IMR-90 (cell line): ENCODE results near the gene GPAM. TPM values are rescaled to one million over a fixed set of nuclear protein-coding genes. Genes with fewer than 3 reads are reported as not detected.

Experiments used
- ATAC-seq: fragments of 200-7000 bp; cut with Tn5 transposase; 2 replicates; pipeline ENCODE4 v1.9.1; 2020; ENCODE audit warnings: low read depth, mild to moderate bottlenecking, moderate library complexity
- BruUV-seq: library from RNA; stranded (reverse); fragments of 400-500 nt; replicated peaks from 2 replicates; lab custom pipeline; 2021; lab: Mats Ljungman, UMichigan
- CTCF ChIA-PET: fragments of 300-600 bp; formaldehyde crosslinking; extraction: SDS; loops from one replicate; lab custom pipeline; 2021; ENCODE audit warnings: antibody characterized with exemption; lab: Yijun Ruan, JAX
- POLR2A ChIA-PET: fragments of 300-600 bp; sonication (Branson Sonifier 250); formaldehyde crosslinking; loops from one replicate; lab custom pipeline; 2022; ENCODE audit warnings: antibody characterized with exemption; ENCODE audit not compliant: unreplicated experiment; lab: Charles Lee
- DNase-seq: peaks from one replicate; pipeline ENCODE4 v3.0.0; 2013
- H2AFZ ChIP-seq: replicated peaks from 2 replicates; pipeline ENCODE3; 2013; ENCODE audit warnings: low read length, mild to moderate bottlenecking; ENCODE audit not compliant: poor library complexity
- H2AK5ac ChIP-seq: 2 replicates; pipeline ENCODE4 v1.6.1; 2013; ENCODE audit warnings: low read depth, low read length, inconsistent platforms
- H2AK9ac ChIP-seq: replicated peaks from 2 replicates; pipeline ENCODE3; 2013; ENCODE audit warnings: mild to moderate bottlenecking, low read depth, low read length, moderate library complexity; ENCODE audit not compliant: poor library complexity
- H2BK120ac ChIP-seq: 2 replicates; pipeline ENCODE4 v1.6.1; 2013; ENCODE audit warnings: low read depth, low read length, inconsistent platforms
- H2BK15ac ChIP-seq: 3 replicates; pipeline ENCODE4 v1.6.1; 2013; ENCODE audit warnings: low read depth, low read length, inconsistent platforms
- H2BK20ac ChIP-seq: 2 replicates; pipeline ENCODE4 v1.6.1; 2013; ENCODE audit warnings: low read depth, mild to moderate bottlenecking, inconsistent platforms, low read length, moderate library complexity
- H2BK5ac ChIP-seq: 2 replicates; pipeline ENCODE4 v1.6.1; 2013; ENCODE audit warnings: mild to moderate bottlenecking, low read depth, low read length, inconsistent platforms; ENCODE audit not compliant: poor library complexity, severe bottlenecking
- H3K14ac ChIP-seq: replicated peaks from 2 replicates; pipeline ENCODE4 v1.6.1; 2013; ENCODE audit warnings: low read depth, low read length, inconsistent platforms
- H3K18ac ChIP-seq: 2 replicates; pipeline ENCODE4 v1.6.1; 2013; ENCODE audit warnings: low read depth, low read length, control low read depth
- H3K23ac ChIP-seq: 2 replicates; pipeline ENCODE4 v1.6.1; 2013; ENCODE audit warnings: low read depth, low read length, inconsistent platforms
- H3K27ac ChIP-seq: 2 replicates; pipeline ENCODE4 v1.5.1; 2013; ENCODE audit warnings: mild to moderate bottlenecking, control low read depth, low read length; ENCODE audit not compliant: insufficient read depth
- H3K27me3 ChIP-seq: 2 replicates; pipeline ENCODE4 v1.6.1; 2013; ENCODE audit warnings: low read length; ENCODE audit not compliant: control insufficient read depth, insufficient read depth
- H3K36me3 ChIP-seq: 2 replicates; pipeline ENCODE4 v1.6.1; 2013; ENCODE audit warnings: low read length, mixed read lengths; ENCODE audit not compliant: control insufficient read depth, insufficient read depth
- H3K4ac ChIP-seq: 2 replicates; pipeline ENCODE4 v1.6.1; 2013; ENCODE audit warnings: low read depth, low read length, inconsistent platforms
- H3K4me1 ChIP-seq: 2 replicates; pipeline ENCODE4 v1.6.1; 2013; ENCODE audit warnings: low read length, mixed read lengths; ENCODE audit not compliant: control insufficient read depth, insufficient read depth
- H3K4me2 ChIP-seq: 2 replicates; pipeline ENCODE4 v1.6.1; 2013; ENCODE audit warnings: low read depth, mild to moderate bottlenecking, control low read depth, low read length, moderate library complexity
- H3K4me3 ChIP-seq: 2 replicates; pipeline ENCODE4 v1.5.1; 2013; ENCODE audit warnings: low read depth, mild to moderate bottlenecking, control low read depth, low read length, moderate library complexity; ENCODE audit not compliant: insufficient read depth
- H3K56ac ChIP-seq: 2 replicates; pipeline ENCODE4 v1.6.1; 2013; ENCODE audit warnings: low read length, inconsistent platforms; ENCODE audit not compliant: insufficient read depth; ENCODE audit errors: extremely low read depth
- H3K79me1 ChIP-seq, 2 experiments: 2 replicates each; pipeline ENCODE4 v1.6.1; 2013; ENCODE audit warnings: low read length in 2 of 2, inconsistent platforms in 1 of 2, low read depth in 1 of 2
- H3K9ac ChIP-seq: 2 replicates; pipeline ENCODE4 v1.6.1; 2013; ENCODE audit warnings: low read depth, low read length, control low read depth
- H3K9me1 ChIP-seq: 2 replicates; pipeline ENCODE4 v1.6.1; 2013; ENCODE audit warnings: low read length, inconsistent platforms; ENCODE audit not compliant: insufficient read depth
- H3K9me3 ChIP-seq: 2 replicates; pipeline ENCODE4 v1.6.1; 2013; ENCODE audit warnings: low read length; ENCODE audit not compliant: control insufficient read depth, insufficient read depth
- H4K20me1 ChIP-seq: 2 replicates; pipeline ENCODE4 v1.6.1; 2013; ENCODE audit warnings: low read length, inconsistent platforms; ENCODE audit not compliant: insufficient read depth
- H4K5ac ChIP-seq: 2 replicates; pipeline ENCODE4 v1.6.1; 2013; ENCODE audit warnings: mild to moderate bottlenecking, low read depth, low read length, control low read depth
- H4K8ac ChIP-seq, 2 experiments: 2 replicates each; pipeline ENCODE4 v1.6.1; 2013; ENCODE audit warnings: low read depth in 2 of 2, low read length in 2 of 2, control low read depth in 1 of 2, inconsistent platforms in 1 of 2
- H4K91ac ChIP-seq: 2 replicates; pipeline ENCODE4 v1.6.1; 2013; ENCODE audit warnings: low read depth, low read length, inconsistent platforms; ENCODE audit not compliant: insufficient read depth
- USF2 ChIP-seq: fragments of 150-350 bp; IDR thresholded peaks from 2 replicates; pipeline ENCODE4 v1.6.1; 2017; ENCODE audit warnings: mild to moderate bottlenecking, antibody characterized with exemption, low read length, low read depth
- WGBS, 2 experiments: methylation state at CpG; one replicate each; pipeline versions ENCODE4 v1.1.5 to v1.1.7; 2013; ENCODE audit warnings: missing lambda C conversion rate in 2 of 2; ENCODE audit not compliant: insufficient read length in 1 of 2; ENCODE audit errors: extremely low coverage in 2 of 2; 5-methylcytosine and 5-hydroxymethylcytosine counted together
- dilution Hi-C: fragments of 300-500 bp; cut with HindIII; formaldehyde crosslinking; loops from one replicate; pipeline ENCODE4 v1.14.3; 2018; ENCODE audit warnings: low sequenced_read_pairs; ENCODE audit not compliant: unreplicated experiment
- in situ Hi-C: fragments of 300-500 bp; cut with MboI; formaldehyde crosslinking; loops from 3 replicates; pipeline ENCODE4 v1.14.3; 2019; ENCODE audit warnings: low sequenced_read_pairs, inconsistent platforms, mixed read lengths
- intact Hi-C: fragments of 100-400 bp; cut with micrococcal nuclease; formaldehyde crosslinking; loops from 2 replicates; pipeline ENCODE4 v1.10.0; 2022
- polyA plus RNA-seq, 3 experiments: library from polyadenylated mRNA; depleted of rRNA; stranded (reverse); fragments of >200 nt; gene quantifications; 2 replicates each; pipeline ENCODE4 v1.2.3, GENCODE V29; 2012; ENCODE audit warnings: low replicate concordance in 1 of 3
- total RNA-seq: library from RNA; depleted of rRNA; stranded (reverse); fragments of >200 nt; gene quantifications from 2 replicates; pipeline ENCODE4 v1.2.3, GENCODE V29; 2012

GPAM gene
- total and polyA plus RNA-seq, 2 of the 4 experiments (the other 2 are of a cell fraction), result 3.5 to 11.5 TPM

DNA sequence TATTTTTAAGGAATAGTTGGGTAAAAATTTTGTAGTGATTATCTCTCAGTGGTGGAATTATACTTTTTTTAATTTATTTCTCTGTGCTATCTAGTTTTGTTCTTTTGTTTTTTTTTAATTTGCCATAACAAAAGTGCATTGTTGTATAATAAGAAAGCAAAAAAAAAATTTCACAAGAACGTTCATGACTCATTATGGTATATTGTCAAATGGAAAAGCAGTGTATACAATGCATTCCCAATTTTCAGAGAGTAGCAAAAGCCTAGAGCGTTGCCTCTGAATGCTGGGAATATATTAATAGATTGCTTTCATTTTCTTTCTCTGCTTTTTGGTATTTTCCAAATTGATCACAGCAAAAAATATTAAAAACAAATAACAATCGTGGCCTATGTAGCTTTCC, 46.3 kb upstream of the GPAM start:
- H3K23ac ChIP-seq, result no peak overlapping the region
- H3K4me1 ChIP-seq, result no peaks in the 10 kb centered on the region
- no peak for ATAC-seq
- no peak overlapping the region for H2BK15ac ChIP-seq
- no TSS peak for BruUV-seq
- H3K9ac ChIP-seq, result no peak overlapping the region
- no peak overlapping the region for H2AK5ac ChIP-seq
- H2AK9ac ChIP-seq, result no peak overlapping the region
- H3K4ac ChIP-seq, result no peak overlapping the region
- no peak overlapping the region for H3K18ac ChIP-seq
- ChIA-PET POLR2A (no interaction called here), CTCF (no interaction called here)
- no peak overlapping the region for H4K5ac ChIP-seq
- no peak overlapping the region for H3K4me3 ChIP-seq
- H2BK20ac ChIP-seq, result no peak overlapping the region
- H2BK120ac ChIP-seq, result no peak overlapping the region
- H3K27ac ChIP-seq, result no peak overlapping the region
- H2BK5ac ChIP-seq, result no peak overlapping the region
- dilution Hi-C loops (no loop called here), intact Hi-C loops (no loop called here), in situ Hi-C loops (no loop called here)
- no peak for TF ChIP-seq USF2
- no peak overlapping the region for H2AFZ ChIP-seq
- no peak overlapping the region for H4K91ac ChIP-seq
- no peaks in the 10 kb centered on the region for H3K36me3 ChIP-seq
- H4K20me1 ChIP-seq, result no peaks in the 10 kb centered on the region
- no peak overlapping the region for H3K4me2 ChIP-seq
- no CpG with 5 or more reads among the region's 3 CpGs for WGBS, 2 experiments
- no peak overlapping the region for H4K8ac ChIP-seq
- no peaks in the 10 kb centered on the region for H3K79me1 ChIP-seq
- no peaks in the 10 kb centered on the region for H3K27me3 ChIP-seq
- peaks cover 2% of the 10 kb centered on the region; the same call in 1 of the 2 replicates for H3K9me3 ChIP-seq
- DNase-seq, result peak; percentile 20
- no peak overlapping the region for H3K56ac ChIP-seq
- H3K9me1 ChIP-seq, result no peaks in the 10 kb centered on the region
- no peak overlapping the region for H3K14ac ChIP-seq
